Heart right ventricle (tissue), 16 donors: ENCODE data around the gene ZNF644. TPM values are rescaled to one million over a fixed set of nuclear protein-coding genes. Genes with fewer than 3 reads are reported as not detected.
A peak's percentile ranks its signal among the peaks of the same experiment; 100 is the strongest.

ENCODE experiments used
- ATAC-seq, 8 donors: fragments of 200-7000 bp; cut with Tn5 transposase; one replicate each; pipeline ENCODE4 v1.9.1; 2020; ENCODE audit warnings: mild to moderate bottlenecking in 8 of 8, moderate library complexity in 8 of 8, moderate number of reproducible peaks in 1 of 8
- DNase-seq, 2 donors: peaks; one replicate each; pipeline ENCODE4 v3.0.0-alpha.2; 2020
- H3K27ac ChIP-seq, 10 donors: fragments of 200-600 bp; sonication (generic) in 2 of 10; one replicate each; pipeline versions ENCODE4 v1.5.0 to v1.8.0; 2020 to 2022; ENCODE audit warnings: mild to moderate bottlenecking in 3 of 10
- H3K27me3 ChIP-seq, 7 donors: fragments of 200-600 bp; one replicate each; pipeline ENCODE4 v1.8.0; 2021 to 2022; ENCODE audit warnings: mild to moderate bottlenecking in 2 of 7
- H3K36me3 ChIP-seq, 9 donors: fragments of 200-600 bp; sonication (generic) in 1 of 9; one replicate each; pipeline versions ENCODE4 v1.5.0 to v1.8.0; 2020 to 2022; ENCODE audit warnings: mild to moderate bottlenecking in 2 of 9
- H3K4me1 ChIP-seq, 9 donors: fragments of 200-600 bp; sonication (generic) in 1 of 9; one replicate each; pipeline versions ENCODE4 v1.5.0 to v1.8.0; 2020 to 2022; ENCODE audit warnings: mild to moderate bottlenecking in 4 of 9
- H3K4me3 ChIP-seq, 10 donors: fragments of 200-600 bp; sonication (generic) in 2 of 10; one replicate each; pipeline versions ENCODE4 v1.5.0 to v1.8.0; 2020 to 2022; ENCODE audit warnings: mild to moderate bottlenecking in 7 of 10, moderate library complexity in 2 of 10
- H3K9me3 ChIP-seq, 11 donors: fragments of 200-600 bp in 10 of 11; sonication (generic) in 2 of 11; one replicate each; pipeline versions ENCODE4 v1.5.0 to v1.8.0; 2013 to 2022; ENCODE audit warnings: mild to moderate bottlenecking in 2 of 11, control low read depth in 1 of 11, moderate library complexity in 1 of 11
- CTCF ChIP-seq, 9 donors: fragments of 200-600 bp; sonication (generic) in 2 of 9; IDR thresholded peaks; one replicate each; pipeline versions ENCODE4 v1.5.0 to v1.8.0; 2021 to 2022; ENCODE audit warnings: antibody characterized with exemption in 9 of 9, mild to moderate bottlenecking in 5 of 9, moderate library complexity in 1 of 9
- WGBS, 2 donors: extraction: QIAGEN DNeasy Blood & Tissue Kit; methylation state at CpG; one replicate each; pipeline ENCODE4 v1.1.7; 2013; ENCODE audit warnings: inconsistent platforms in 1 of 2; 5-methylcytosine and 5-hydroxymethylcytosine counted together
- intact Hi-C, 10 donors: fragments of 100-400 bp; cut with DNase I; formaldehyde crosslinking; loops; one replicate each; pipeline versions ENCODE4 v1.11.1 to v1.14.2; 2022
- polyA plus RNA-seq, 2 donors: library from polyadenylated mRNA; stranded (reverse); fragments of 200-250 nt; gene quantifications; one replicate each; pipeline ENCODE4 v1.2.3, GENCODE V29; 2013
- total RNA-seq, 10 donors: library from RNA; stranded (reverse); fragmentation: NEBNext Ultra II Directional in 3 of 10; extraction: Animal tissue kit (Norgen Biotek cat#: 25700) in 3 of 10; gene quantifications; one replicate each; pipeline versions ENCODE4 v1.2.1 to v1.2.4, GENCODE V29; 2021 to 2023
- donor health status: Arrhythmogenic right ventricular cardiomyopathy.
- donor health status: ischemic (EF 13 %, LVEDD 7.1; RV severe dilation, severe dysfunction).
- donor health status: healthy with polysubstance abuse.
- donor health status: DM: no; HTN: yes; CAD: no.
- donor health status: DM: no; HTN: no; CAD: no.
- donor health status: ischemic (EF 25% LVEDD 6.9; RV normal size, moderate dysfunction).
- donor health status: ischemic (EF 25% LVEDD 5.7; RV mildly dilated, moderate dysfunction).
- donor health status: healthy.
- donor health status: DM: yes; HTN: yes; CAD: no.
- donor health status: Ischemic cardiomyopathy.
- donor health status: ischemic (EF 35%, LVEDD 5.7; RV mildly dilated, moderate dysfunction).
- donor health status: nonischemic (EF 11% LVEDD 7.7; RV severe dilation, severe dysfunction).
- donor health status: DM: yes; HTN: yes; CAD: no.
- donor health status: PGD.
- donor health status: ischemic (EF 29% LVEDD 5.4; RV normal size, mild dysfunction).
- donor health status: nonischemic (EF 23%, LVEDD 6.1; RV moderate dilation, normal function).

ZNF644 gene
- total and polyA plus RNA-seq, 12 donors = 10.7 to 48.0 (median 33.6) TPM

- DNase-seq (no peak), ATAC-seq (no peak)
- intact Hi-C loops = loop anchor here in 3 of 10 donors (5.0 to 10.0 kb wide), 2 partner anchors 47 to 160 kb away; no protein-coding TSS in a partner anchor
- no peaks in the 10 kb centered on the region for H3K27me3 ChIP-seq
- H3K9me3 ChIP-seq = no peaks in the 10 kb centered on the region
- TF ChIP-seq CTCF (IDR thresholded peaks at IDR 0.05) = no peak
- peaks cover 0 to 3% (median 0%) of the 10 kb centered on the region in 9 donors for H3K36me3 ChIP-seq
- H3K27ac ChIP-seq = no peak overlapping the region
- H3K4me3 ChIP-seq = no peak overlapping the region
- peaks cover 0 to 80% (median 64%) of the 10 kb centered on the region in 9 donors for H3K4me1 ChIP-seq
- WGBS, 2 donors = 93% methylated on average over 1 of the region's 1 CpG
These were observed 7.4 kb downstream of the ZNF644 start for GRCh38 chr1:91014475-91014874.

- ATAC-seq = no peak
These were observed 8.5 kb downstream of the ZNF644 start for GRCh38 chr1:91013302-91013701.

GRCh38 chr1:91012196-91012595 lies 9.6 kb downstream of the ZNF644 start:
- Histone ChIP-seq H3K4me3 (no peak overlapping the region), H3K27me3 (no peaks in the 10 kb centered on the region), H3K27ac (peak overlapping the region in 1 of 10 donors; percentile 30), H3K9me3 (no peaks in the 10 kb centered on the region), H3K36me3 (no peaks in the 10 kb centered on the region), H3K4me1 (peaks cover 0 to 73% (median 65%) of the 10 kb centered on the region in 9 donors)
- WGBS, 2 donors = 86 to 90% methylated on average over 4 of the region's 4 CpGs
- intact Hi-C loops = loop anchor here in 3 of 10 donors (5.0 to 10.0 kb wide), 2 partner anchors 45 to 157 kb away; no protein-coding TSS in a partner anchor
- TF ChIP-seq CTCF (IDR thresholded peaks at IDR 0.05) = no peak
- no peak for ATAC-seq
- DNase-seq = no peak

More at GRCh38 chr1:91013302-91013701, 8.5 kb downstream of the ZNF644 start:
- Histone ChIP-seq H3K27me3 (no peaks in the 10 kb centered on the region), H3K36me3 (no peaks in the 10 kb centered on the region), H3K4me3 (no peak overlapping the region), H3K27ac (no peak overlapping the region), H3K4me1 (peaks cover 0 to 80% (median 69%) of the 10 kb centered on the region in 9 donors), H3K9me3 (no peaks in the 10 kb centered on the region)
- intact Hi-C loops = loop anchor here in 3 of 10 donors (5.0 to 10.0 kb wide), 2 partner anchors 46 to 159 kb away; no protein-coding TSS in a partner anchor
- no peak for TF ChIP-seq CTCF (IDR thresholded peaks at IDR 0.05)
- 87 to 88% methylated on average over 4 of the region's 4 CpGs for WGBS, 2 donors
- no peak for DNase-seq

- Histone ChIP-seq H3K27me3 (no peaks in the 10 kb centered on the region), H3K36me3 (no peaks in the 10 kb centered on the region), H3K27ac (peak overlapping the region in 1 of 10 donors; percentile 30), H3K9me3 (no peaks in the 10 kb centered on the region), H3K4me1 (peaks cover 0 to 68% (median 62%) of the 10 kb centered on the region in 9 donors), H3K4me3 (no peak overlapping the region)
- TF ChIP-seq CTCF (IDR thresholded peaks at IDR 0.05) = no peak
- ATAC-seq (peak in 6 of 8 donors; percentile 78 to 96 (median 84)), DNase-seq (peak in 1 of 2 donors; percentile 24)
- intact Hi-C loops = loop anchor here in 3 of 10 donors (5.0 to 10.0 kb wide), 2 partner anchors 44 to 157 kb away; no protein-coding TSS in a partner anchor
- WGBS, 2 donors = 0 to 11% methylated on average over 1 of the region's 1 CpG
These were observed 10.1 kb downstream of the ZNF644 start for GRCh38 chr1:91011726-91012125.
